ENCODE results near the gene FHOD3.
"Not testable (repeated sequence)": the region's sequence is repeated elsewhere in the genome, so short reads cannot be mapped to it uniquely, and the experiment has no call there.

The FHOD3 gene

GRCh38 chr18:36349552-36349951 is 52.0 kb downstream of the FHOD3 start:
- WGBS (ENCODE audit: insufficient coverage): 96% methylated on average over 4 of the region's 6 CpGs
- POLR2A ChIA-PET: no interaction called here
- DNase-seq: no peak
- H3K4me1 ChIP-seq (ENCODE audit: control extremely low read depth in 1 of 4, control insufficient read depth in 4 of 4, insufficient read depth in 4 of 4, low read length in 3 of 4): no peaks in the 10 kb centered on the region
- peaks cover 2 to 68% (median 11%) of the 10 kb centered on the region in 5 experiments for H3K27me3 ChIP-seq (replicated peaks in 2 of 5; ENCODE audit: control insufficient read depth in 4 of 5, insufficient read depth in 5 of 5, low read length in 4 of 5)
- H3K27ac ChIP-seq (ENCODE audit: insufficient read depth in 1 of 2, low read depth in 1 of 2, low read length in 2 of 2, poor library complexity in 1 of 2, severe bottlenecking in 2 of 2): no peak overlapping the region
- H3K9me3 ChIP-seq (ENCODE audit: control extremely low read depth in 1 of 5, control insufficient read depth in 4 of 5, insufficient read depth in 2 of 5, low read depth in 1 of 5, low read length in 4 of 5): peaks cover 0 to 3% (median 1%) of the 10 kb centered on the region in 5 experiments
- no peaks in the 10 kb centered on the region for H3K36me3 ChIP-seq (ENCODE audit: control insufficient read depth in 4 of 4, insufficient read depth in 4 of 4, low read length in 3 of 4)
- H3K4me3 ChIP-seq (ENCODE audit: control insufficient read depth in 1 of 7, extremely low read depth in 1 of 7, insufficient read depth in 4 of 7, low read depth in 2 of 7, low read length in 6 of 7): no peak overlapping the region
- CTCF ChIA-PET: no interaction called here

GRCh38 chr18:36350251-36350651 is 52.7 kb downstream of the FHOD3 start:
- no peak for DNase-seq
- ChIA-PET CTCF (no interaction called here), POLR2A (no interaction called here)
- no peak overlapping the region for H3K27ac ChIP-seq (ENCODE audit: insufficient read depth in 1 of 2, low read depth in 1 of 2, low read length in 2 of 2, poor library complexity in 1 of 2, severe bottlenecking in 2 of 2)
- peaks cover 0 to 3% (median 1%) of the 10 kb centered on the region in 5 experiments for H3K9me3 ChIP-seq (ENCODE audit: control extremely low read depth in 1 of 5, control insufficient read depth in 4 of 5, insufficient read depth in 2 of 5, low read depth in 1 of 5, low read length in 4 of 5)
- no peak overlapping the region for H3K4me3 ChIP-seq (ENCODE audit: control insufficient read depth in 1 of 7, extremely low read depth in 1 of 7, insufficient read depth in 4 of 7, low read depth in 2 of 7, low read length in 6 of 7)
- peaks cover 2 to 72% (median 11%) of the 10 kb centered on the region in 5 experiments for H3K27me3 ChIP-seq (replicated peaks in 2 of 5; ENCODE audit: control insufficient read depth in 4 of 5, insufficient read depth in 5 of 5, low read length in 4 of 5)
- no peaks in the 10 kb centered on the region for H3K36me3 ChIP-seq (ENCODE audit: control insufficient read depth in 4 of 4, insufficient read depth in 4 of 4, low read length in 3 of 4)
- WGBS (ENCODE audit: insufficient coverage): 50% methylated on average over 3 of the region's 3 CpGs
- no peaks in the 10 kb centered on the region for H3K4me1 ChIP-seq (ENCODE audit: control extremely low read depth in 1 of 4, control insufficient read depth in 4 of 4, insufficient read depth in 4 of 4, low read length in 3 of 4)

- Histone ChIP-seq H3K4me1 (ENCODE audit: control extremely low read depth in 1 of 4, control insufficient read depth in 4 of 4, insufficient read depth in 4 of 4, low read length in 3 of 4) (no peaks in the 10 kb centered on the region), H3K27ac (ENCODE audit: insufficient read depth in 1 of 2, low read depth in 1 of 2, low read length in 2 of 2, poor library complexity in 1 of 2, severe bottlenecking in 2 of 2) (no peak overlapping the region), H3K36me3 (ENCODE audit: control insufficient read depth in 4 of 4, insufficient read depth in 4 of 4, low read length in 3 of 4) (no peaks in the 10 kb centered on the region), H3K27me3 (replicated peaks in 2 of 5; ENCODE audit: control insufficient read depth in 4 of 5, insufficient read depth in 5 of 5, low read length in 4 of 5) (peaks cover 2 to 73% (median 11%) of the 10 kb centered on the region in 5 experiments), H3K4me3 (ENCODE audit: control insufficient read depth in 1 of 7, extremely low read depth in 1 of 7, insufficient read depth in 4 of 7, low read depth in 2 of 7, low read length in 6 of 7) (no peak overlapping the region), H3K9me3 (ENCODE audit: control extremely low read depth in 1 of 5, control insufficient read depth in 4 of 5, insufficient read depth in 2 of 5, low read depth in 1 of 5, low read length in 4 of 5) (peaks cover 0 to 3% (median 1%) of the 10 kb centered on the region in 5 experiments)
- WGBS (ENCODE audit: insufficient coverage): 87% methylated on average over 7 of the region's 9 CpGs
- ChIA-PET CTCF (no interaction called here), POLR2A (no interaction called here)
- no peak for DNase-seq
Measured at GRCh38 chr18:36350839-36351469, 53.4 kb downstream of the FHOD3 start.

GRCh38 chr18:36352384-36352783 is 54.9 kb downstream of the FHOD3 start:
- no peaks in the 10 kb centered on the region for H3K36me3 ChIP-seq (ENCODE audit: control insufficient read depth in 4 of 4, insufficient read depth in 4 of 4, low read length in 3 of 4)
- ChIA-PET POLR2A (no interaction called here), CTCF (no interaction called here)
- H3K4me3 ChIP-seq (ENCODE audit: control insufficient read depth in 1 of 7, extremely low read depth in 1 of 7, insufficient read depth in 4 of 7, low read depth in 2 of 7, low read length in 6 of 7): no peak overlapping the region
- no peak for DNase-seq
- H3K27me3 ChIP-seq (replicated peaks in 2 of 5; ENCODE audit: control insufficient read depth in 4 of 5, insufficient read depth in 5 of 5, low read length in 4 of 5): peaks cover 2 to 69% (median 15%) of the 10 kb centered on the region in 5 experiments
- H3K4me1 ChIP-seq (ENCODE audit: control extremely low read depth in 1 of 4, control insufficient read depth in 4 of 4, insufficient read depth in 4 of 4, low read length in 3 of 4): no peaks in the 10 kb centered on the region
- no peak overlapping the region for H3K27ac ChIP-seq (ENCODE audit: insufficient read depth in 1 of 2, low read depth in 1 of 2, low read length in 2 of 2, poor library complexity in 1 of 2, severe bottlenecking in 2 of 2)
- H3K9me3 ChIP-seq (ENCODE audit: control extremely low read depth in 1 of 5, control insufficient read depth in 4 of 5, insufficient read depth in 2 of 5, low read depth in 1 of 5, low read length in 4 of 5): peaks cover 0 to 3% (median 1%) of the 10 kb centered on the region in 5 experiments
- 85% methylated on average over 3 of the region's 3 CpGs for WGBS (ENCODE audit: insufficient coverage)

GRCh38 chr18:36354989-36355388 is 57.5 kb downstream of the FHOD3 start:
- H3K9me3 ChIP-seq (ENCODE audit: control extremely low read depth in 1 of 5, control insufficient read depth in 4 of 5, insufficient read depth in 2 of 5, low read depth in 1 of 5, low read length in 4 of 5): peaks cover 0 to 3% (median 0%) of the 10 kb centered on the region in 5 experiments
- H3K27ac ChIP-seq (ENCODE audit: insufficient read depth in 1 of 2, low read depth in 1 of 2, low read length in 2 of 2, poor library complexity in 1 of 2, severe bottlenecking in 2 of 2): no peak overlapping the region
- H3K4me3 ChIP-seq (ENCODE audit: control insufficient read depth in 1 of 7, extremely low read depth in 1 of 7, insufficient read depth in 4 of 7, low read depth in 2 of 7, low read length in 6 of 7): no peak overlapping the region
- H3K4me1 ChIP-seq (ENCODE audit: control extremely low read depth in 1 of 4, control insufficient read depth in 4 of 4, insufficient read depth in 4 of 4, low read length in 3 of 4): no peaks in the 10 kb centered on the region
- ChIA-PET POLR2A (no interaction called here), CTCF (no interaction called here)
- peaks cover 2 to 68% (median 18%) of the 10 kb centered on the region in 5 experiments for H3K27me3 ChIP-seq (replicated peaks in 2 of 5; ENCODE audit: control insufficient read depth in 4 of 5, insufficient read depth in 5 of 5, low read length in 4 of 5)
- no peaks in the 10 kb centered on the region for H3K36me3 ChIP-seq (ENCODE audit: control insufficient read depth in 4 of 4, insufficient read depth in 4 of 4, low read length in 3 of 4)
- 98% methylated on average over 4 of the region's 5 CpGs for WGBS (ENCODE audit: insufficient coverage)
- DNase-seq: no peak

GRCh38 chr18:36355511-36355910 is 58.0 kb downstream of the FHOD3 start:
- H3K9me3 ChIP-seq (ENCODE audit: control extremely low read depth in 1 of 5, control insufficient read depth in 4 of 5, insufficient read depth in 2 of 5, low read depth in 1 of 5, low read length in 4 of 5): peaks cover 0 to 3% (median 0%) of the 10 kb centered on the region in 5 experiments
- 90% methylated on average over 4 of the region's 7 CpGs for WGBS (ENCODE audit: insufficient coverage)
- ChIA-PET POLR2A (no interaction called here), CTCF (no interaction called here)
- H3K27ac ChIP-seq (ENCODE audit: insufficient read depth in 1 of 2, low read depth in 1 of 2, low read length in 2 of 2, poor library complexity in 1 of 2, severe bottlenecking in 2 of 2): no peak overlapping the region
- H3K4me3 ChIP-seq (ENCODE audit: control insufficient read depth in 1 of 7, extremely low read depth in 1 of 7, insufficient read depth in 4 of 7, low read depth in 2 of 7, low read length in 6 of 7): no peak overlapping the region
- peaks cover 2 to 66% (median 14%) of the 10 kb centered on the region in 5 experiments for H3K27me3 ChIP-seq (replicated peaks in 2 of 5; ENCODE audit: control insufficient read depth in 4 of 5, insufficient read depth in 5 of 5, low read length in 4 of 5)
- DNase-seq: no peak
- H3K4me1 ChIP-seq (ENCODE audit: control extremely low read depth in 1 of 4, control insufficient read depth in 4 of 4, insufficient read depth in 4 of 4, low read length in 3 of 4): no peaks in the 10 kb centered on the region
- no peaks in the 10 kb centered on the region for H3K36me3 ChIP-seq (ENCODE audit: control insufficient read depth in 4 of 4, insufficient read depth in 4 of 4, low read length in 3 of 4)

GRCh38 chr18:36356741-36357140 is 59.2 kb downstream of the FHOD3 start:
- H3K27me3 ChIP-seq (replicated peaks in 2 of 5; ENCODE audit: control insufficient read depth in 4 of 5, insufficient read depth in 5 of 5, low read length in 4 of 5): peaks cover 2 to 61% (median 10%) of the 10 kb centered on the region in 5 experiments
- POLR2A ChIA-PET; H3K9me3 ChIP-seq (ENCODE audit: control extremely low read depth in 1 of 5, control insufficient read depth in 4 of 5, insufficient read depth in 2 of 5, low read depth in 1 of 5, low read length in 4 of 5); H3K36me3 ChIP-seq (ENCODE audit: control insufficient read depth in 4 of 4, insufficient read depth in 4 of 4, low read length in 3 of 4); CTCF ChIA-PET; H3K4me3 ChIP-seq (ENCODE audit: control insufficient read depth in 1 of 7, extremely low read depth in 1 of 7, insufficient read depth in 4 of 7, low read depth in 2 of 7, low read length in 6 of 7); H3K4me1 ChIP-seq (ENCODE audit: control extremely low read depth in 1 of 4, control insufficient read depth in 4 of 4, insufficient read depth in 4 of 4, low read length in 3 of 4); DNase-seq; H3K27ac ChIP-seq (ENCODE audit: insufficient read depth in 1 of 2, low read depth in 1 of 2, low read length in 2 of 2, poor library complexity in 1 of 2, severe bottlenecking in 2 of 2): not testable (repeated sequence)
- 83% methylated on average over 2 of the region's 6 CpGs for WGBS (ENCODE audit: insufficient coverage)

Measured in common myeloid progenitor, CD34-positive (primary cell).